ENCODE data around the gene THSD4.

DNA sequence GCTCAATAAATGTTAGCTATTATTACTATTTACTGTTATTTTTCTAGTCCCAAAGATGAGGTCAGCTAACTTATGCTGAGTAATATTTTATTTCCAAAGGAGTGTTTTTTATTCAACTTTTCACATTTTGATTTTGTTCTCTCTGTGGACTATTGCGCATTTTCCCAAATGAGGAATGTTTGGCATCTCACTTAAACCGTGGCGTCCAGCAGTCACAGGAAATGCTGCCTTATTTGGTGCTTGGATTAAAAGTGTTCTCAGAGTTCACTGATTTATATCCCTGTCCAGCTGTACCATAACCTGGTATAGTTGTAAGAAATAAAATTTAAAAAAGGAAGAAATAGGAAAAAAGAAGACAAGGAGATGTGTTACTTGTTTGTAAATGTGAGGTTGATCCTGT, 166.8 kb downstream of the THSD4 start:
- no peak for TF ChIP-seq EZH2 (IDR thresholded peaks at IDR 0.05)
- TF ChIP-seq POLR2AphosphoS5 (IDR thresholded peaks at IDR 0.05; ENCODE audit: borderline replicate concordance, low read depth, low read length), result no peak
- TF ChIP-seq FOXP2 (optimal IDR thresholded peaks at IDR 0.05; ENCODE audit: control extremely low read depth, extremely low read length, insufficient read depth), result no peak

Measured in SK-N-MC (cell line).